ENCODE measurements around the gene PRKACA.

PRKACA gene

GRCh38 chr19:14091813-14092462, 25.6 kb downstream of the PRKACA start:
- DNase-seq: no peak

- DNase-seq: peak; percentile 65
Observed at GRCh38 chr19:14091081-14091812, 26.3 kb downstream of the PRKACA start.

GRCh38 chr19:14090509-14091080, 27.0 kb downstream of the PRKACA start, which contains the start of gene SAMD1:
Gene SAMD1, minus strand, starts transcription at chr19:14090751.
- DNase-seq: peak; percentile 92

GRCh38 chr19:14089662-14090508, 27.7 kb downstream of the PRKACA start:
- peak; percentile 58 for DNase-seq

DNA sequence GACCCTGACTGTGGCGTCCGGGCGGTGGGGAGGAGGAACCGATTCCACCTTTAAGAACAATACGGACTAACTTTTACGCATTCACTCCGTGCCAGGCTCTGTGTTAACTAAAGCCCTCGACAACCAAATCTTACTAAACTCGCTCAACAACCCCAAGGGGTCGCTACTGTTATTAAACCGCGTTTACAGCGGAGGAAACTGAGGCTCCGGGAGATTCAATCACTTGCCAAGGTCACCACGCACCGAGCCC, 28.2 kb downstream of the PRKACA start:
- DNase-seq: peak; percentile 21

- DNase-seq: no peak
Observed at GRCh38 chr19:14088634-14089411, 28.7 kb downstream of the PRKACA start.

DNA sequence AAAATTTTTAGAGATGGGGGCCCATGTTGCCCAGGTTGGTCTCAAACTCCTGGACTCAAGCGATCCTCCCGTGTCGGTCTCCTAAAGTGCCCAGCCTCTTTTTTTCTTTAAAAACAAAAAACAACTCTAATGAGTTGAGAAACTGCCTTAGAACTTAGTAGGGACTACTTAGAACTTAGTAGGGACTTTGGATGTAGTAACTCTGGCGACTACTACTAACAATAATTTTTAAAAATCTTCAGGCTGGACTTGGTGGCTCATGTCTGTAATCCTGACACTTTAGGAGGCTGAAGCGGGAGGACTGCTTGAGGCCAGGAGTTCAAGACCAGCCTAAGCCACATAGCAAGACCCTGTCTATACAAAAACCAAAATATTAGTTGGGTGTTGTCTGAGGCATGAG, 31.5 kb downstream of the PRKACA start:
- DNase-seq: no peak

DNA sequence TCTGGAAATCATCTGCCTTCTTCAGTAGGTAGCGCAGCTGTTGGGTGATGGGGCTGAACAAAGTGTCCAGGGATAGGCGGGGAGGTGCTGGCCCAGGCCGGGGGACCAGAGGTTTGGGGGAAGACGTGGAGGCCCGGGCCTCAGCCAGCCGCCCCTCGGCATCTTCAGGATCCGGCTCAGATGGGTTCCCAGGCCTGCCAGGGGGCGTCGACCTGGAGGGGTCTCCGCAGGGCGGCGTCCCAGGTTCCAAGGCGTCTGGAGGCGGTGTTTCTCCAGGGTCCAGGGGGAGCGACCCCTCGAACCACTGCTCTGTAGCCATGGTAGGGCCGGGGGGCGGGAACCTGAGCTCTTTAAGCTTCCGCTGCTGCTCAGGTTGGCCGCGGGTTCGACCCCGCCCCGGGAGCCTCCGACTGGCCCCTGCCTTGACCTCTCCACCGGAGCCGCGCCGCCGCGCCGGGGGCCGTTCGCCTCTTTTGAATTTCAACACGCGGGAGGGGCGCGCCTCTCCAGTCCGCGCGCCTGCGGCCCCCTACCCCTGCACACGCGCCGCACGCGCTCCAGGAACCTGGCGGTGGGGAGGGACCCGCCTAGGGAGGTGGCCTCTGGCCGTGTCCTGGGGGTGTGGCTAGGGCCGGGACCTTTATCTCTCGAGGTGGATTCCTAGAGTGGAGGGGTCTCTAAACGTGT, 32.1 kb downstream of the PRKACA start, which contains the start of gene C19orf67:
Gene C19orf67, minus strand, starts transcription at position 475 of the 687 bp plus-strand sequence. Its CDS starts 156 bp downstream, at position 319.
- DNase-seq: no peak

GRCh38 chr19:14082675-14082960, 34.9 kb downstream of the PRKACA start:
- no peak for DNase-seq

DNA sequence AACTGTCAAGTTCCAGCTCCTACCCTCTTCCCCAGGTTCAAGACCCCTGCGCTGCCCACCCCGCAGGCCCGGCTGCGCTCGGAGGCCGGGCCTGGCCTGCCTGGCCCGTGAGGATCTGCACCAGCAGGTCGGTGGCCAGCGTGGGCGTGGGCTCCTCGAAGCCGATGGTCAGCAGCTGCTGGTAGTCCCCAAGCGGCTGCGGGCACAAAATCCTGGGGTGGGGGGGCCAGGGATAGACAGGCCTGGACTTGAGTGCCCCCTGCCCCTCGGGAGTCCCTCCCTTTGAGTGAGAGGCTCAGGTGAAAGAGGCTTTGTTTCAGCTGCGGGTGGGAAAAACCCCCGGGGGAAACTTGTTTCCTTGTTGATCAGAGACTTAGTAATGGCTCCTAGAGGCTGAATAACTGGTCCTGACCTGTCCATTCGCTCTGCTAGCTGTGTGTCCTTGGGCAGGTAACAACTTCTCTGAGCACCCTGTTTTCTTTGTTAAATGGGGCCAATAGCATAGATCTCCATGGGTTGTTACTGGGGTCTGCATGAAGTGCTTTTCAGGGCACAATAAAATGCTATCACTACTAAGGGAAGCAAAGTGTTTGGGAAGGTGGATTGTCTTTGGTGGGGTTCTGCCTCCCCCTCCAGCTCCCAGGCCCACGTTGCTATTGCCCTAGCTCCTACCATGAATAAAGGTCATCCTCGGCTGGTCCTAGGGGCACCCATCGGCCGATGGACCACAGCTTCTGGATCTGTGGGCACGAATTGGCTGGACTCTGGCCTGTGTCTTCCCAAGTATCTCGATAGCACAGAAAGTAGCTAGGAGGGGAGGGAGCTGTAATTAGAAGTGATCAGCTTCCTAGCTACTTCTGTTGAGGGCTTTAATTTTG, 35.5 kb downstream of the PRKACA start:
- no peak for DNase-seq

DNA sequence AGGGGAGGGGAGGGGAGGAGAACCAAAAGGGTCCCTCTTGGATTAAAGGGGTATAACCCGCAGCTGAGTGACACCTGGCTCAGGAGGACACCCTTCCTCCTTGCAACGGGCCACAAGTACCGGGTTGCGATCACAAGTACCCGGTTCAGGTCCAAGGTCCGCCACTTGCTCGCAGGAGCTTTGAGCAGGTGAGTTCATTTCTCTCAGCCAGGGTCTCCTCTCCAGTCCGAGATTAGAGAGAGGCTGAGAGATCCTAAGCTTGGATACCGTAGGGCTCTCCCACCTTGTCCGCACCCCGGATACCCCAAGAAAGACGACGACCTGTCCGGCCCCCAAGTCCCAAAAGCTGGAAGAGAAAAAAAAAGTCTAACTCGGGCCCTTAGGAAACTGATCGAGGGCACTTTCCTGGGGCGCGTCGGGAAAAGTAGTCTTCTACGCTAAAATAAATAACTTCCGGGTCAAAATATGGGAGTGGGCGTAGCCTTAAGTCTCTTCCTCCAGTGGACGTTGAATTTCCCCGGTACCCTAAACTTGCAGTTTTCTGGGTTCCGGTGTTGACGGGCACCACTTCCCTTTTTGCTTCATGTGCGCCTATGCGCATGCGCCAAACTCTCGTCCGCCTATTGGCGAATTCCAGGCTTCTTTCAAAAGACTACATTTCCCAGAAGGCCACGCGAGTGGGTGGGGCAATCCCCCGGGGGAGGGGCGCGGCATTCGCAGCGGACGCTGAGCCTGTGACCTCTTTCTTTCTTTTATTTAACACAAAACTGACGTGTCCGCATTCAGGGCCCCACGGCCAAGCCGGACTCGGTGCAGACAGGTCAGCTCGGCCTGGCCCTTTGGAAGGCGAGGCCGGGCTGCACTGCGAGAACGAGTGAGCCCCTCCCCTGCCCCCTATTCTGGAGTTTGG, 36.4 kb downstream of the PRKACA start:
- DNase-seq: peak; percentile 99

DNA sequence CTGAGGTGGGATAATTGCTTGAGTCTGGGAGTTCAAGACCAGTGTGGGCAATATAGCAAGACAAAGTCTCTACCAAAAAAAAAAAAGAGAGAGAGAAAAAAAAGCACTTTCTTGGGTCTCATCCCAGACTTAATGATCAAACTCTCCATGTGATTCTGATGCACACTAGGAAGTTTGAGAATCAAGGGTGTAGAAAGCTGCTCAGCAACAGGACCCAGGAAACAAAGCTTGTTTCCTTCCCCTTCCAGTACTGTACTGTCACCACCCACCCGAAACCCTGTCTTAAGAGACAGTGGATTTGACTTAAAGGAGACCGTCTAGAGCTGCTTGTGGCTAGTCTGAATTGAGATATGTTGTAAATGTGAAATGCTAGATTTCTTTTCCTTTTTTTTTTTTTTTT, 39.2 kb downstream of the PRKACA start:
- no peak for DNase-seq

DNA sequence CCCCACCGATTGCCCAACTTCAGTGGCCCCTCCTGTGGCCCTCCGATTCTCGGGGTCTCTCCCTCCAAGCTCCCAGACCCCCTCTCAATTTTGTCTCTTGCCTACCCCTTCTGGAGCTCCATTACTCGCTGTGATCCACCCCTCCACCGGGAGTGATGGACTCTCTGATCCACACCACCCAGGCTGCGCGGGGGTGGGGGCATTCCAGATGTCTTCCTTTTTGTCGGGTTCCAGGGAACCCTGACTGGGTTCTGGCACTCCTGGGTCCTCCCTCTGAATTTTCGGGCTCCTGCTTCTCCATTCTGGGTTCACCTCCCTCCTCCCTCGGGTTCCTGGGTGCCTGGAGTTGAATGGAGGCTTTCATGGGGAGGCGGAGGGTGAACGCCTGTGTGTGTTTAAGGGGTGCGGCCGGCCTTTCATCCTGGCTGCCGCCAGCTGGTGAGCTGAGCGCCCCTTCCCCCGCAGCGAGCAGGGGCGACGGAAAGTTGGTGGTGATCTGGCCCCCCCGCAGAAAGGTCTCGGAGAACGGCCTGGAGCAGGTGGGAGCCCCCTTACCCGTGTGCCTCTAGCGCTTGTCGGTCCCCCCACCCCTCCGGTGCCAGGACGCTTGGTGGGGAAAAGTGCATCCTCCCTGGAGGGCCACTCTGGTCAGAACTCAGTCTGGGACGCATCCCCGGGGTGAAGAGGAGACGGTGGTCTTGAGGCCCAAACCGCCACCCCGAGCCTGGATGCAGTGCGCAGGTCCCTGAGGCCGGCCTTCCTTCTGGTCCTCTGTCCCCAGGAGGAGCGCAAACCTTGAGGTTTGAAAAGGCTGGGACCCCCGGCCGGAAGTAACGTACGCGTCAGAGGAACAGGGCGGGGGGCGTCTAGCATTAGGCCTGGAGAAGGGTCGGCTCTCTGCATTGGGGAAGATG, 43.4 kb downstream of the PRKACA start:
- DNase-seq: no peak

GRCh38 chr19:14073261-14073924, 44.2 kb downstream of the PRKACA start:
- DNase-seq: peak; percentile 71

GRCh38 chr19:14072535-14073260, 44.9 kb downstream of the PRKACA start, which contains the start of gene MISP3:
Gene MISP3, plus strand, starts transcription at chr19:14072786. Its CDS starts 524 bp downstream, at chr19:14073310.
- DNase-seq: no peak

- no peak for DNase-seq
Observed at GRCh38 chr19:14070268-14071050, 47.1 kb downstream of the PRKACA start.

DNA sequence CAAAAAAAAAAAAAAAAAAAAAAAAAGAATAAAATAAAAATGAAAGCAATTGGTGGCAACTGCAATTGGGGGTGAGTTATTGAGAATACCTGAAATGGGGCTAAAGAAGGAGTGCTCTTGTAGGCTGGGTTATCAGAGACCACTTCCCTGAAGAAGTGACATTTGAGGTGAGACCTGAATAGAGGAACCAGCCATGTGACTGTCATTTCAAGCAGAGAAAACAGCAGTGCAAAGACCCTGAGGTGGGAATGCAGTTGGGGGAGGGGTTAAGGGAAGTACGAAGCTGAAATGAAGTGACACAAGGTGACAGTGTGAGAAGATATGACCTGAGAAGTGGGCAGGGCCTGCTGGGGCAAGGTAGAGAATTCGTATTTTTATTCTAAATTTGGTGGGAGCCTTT, 51.4 kb downstream of the PRKACA start:
- DNase-seq: no peak

Measured in fibroblast of skin of right quadriceps (primary cell).